Measurements from ENCODE around the gene PIPOX. TPM values are rescaled to one million over a fixed set of nuclear protein-coding genes. Genes with fewer than 3 reads are reported as not detected.

PIPOX gene
- total and polyA plus RNA-seq, 9 of the 15 experiments (the other 6 are each of a cell fraction or from before 2014, with no cell fraction given): 0.15 to 2.2 (median 0.58) TPM; not detected in 2

GRCh38 chr17:29096094-29096493, 53.2 kb downstream of the PIPOX start (continued):
- TF ChIP-seq ZNF740 (CRISPR knock-in tag; IDR thresholded peaks at IDR 0.05): no peak
- no peak for TF ChIP-seq ZNF740 (tag; IDR thresholded peaks at IDR 0.05)

DNA sequence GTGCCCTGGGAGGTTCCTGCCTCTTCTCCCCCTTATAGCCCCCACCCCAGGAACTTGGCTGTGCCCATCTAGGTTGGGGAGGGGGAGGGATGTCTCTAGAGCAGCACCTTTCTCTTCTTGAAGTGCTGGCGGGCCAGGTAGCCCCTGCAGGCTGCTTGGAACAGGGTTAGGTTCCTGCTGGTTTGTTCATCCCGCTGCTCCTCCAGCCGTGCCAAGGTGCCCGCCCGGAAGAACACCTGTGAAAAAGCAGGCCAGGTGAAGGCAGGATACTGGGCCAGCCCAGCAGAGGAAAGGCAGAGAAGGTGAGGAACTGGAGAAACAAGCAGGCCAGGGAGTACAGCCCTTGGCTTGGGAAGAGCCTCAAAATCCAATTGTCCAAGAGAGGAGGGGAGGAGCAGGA, 56.6 kb downstream of the PIPOX start:
- intact Hi-C loops (cut with micrococcal nuclease): no loop called here
- Histone ChIP-seq H3K79me2 (ENCODE audit: control insufficient read depth, insufficient read depth, low read length) (no peaks in the 10 kb centered on the region), H3K27ac (ENCODE audit: extremely low read depth, low read depth, low read length) (no peak overlapping the region), H3K4me1 (replicated peaks in 1 of 2; ENCODE audit: control insufficient read depth in 2 of 2, insufficient read depth in 2 of 2, low read length in 2 of 2) (peaks cover 0 to 3% of the 10 kb centered on the region in 2 experiments; a peak in 1 of 5 replicates), H3K36me3 (ENCODE audit: control insufficient read depth, insufficient read depth, low read length) (peaks cover 72% of the 10 kb centered on the region), H3K4me2 (ENCODE audit: insufficient read depth, low read length) (no peak overlapping the region), H2AFZ (ENCODE audit: low read depth, low read length) (no peak overlapping the region), H3K9me3 (replicated peaks; ENCODE audit: control insufficient read depth, insufficient read depth, low read depth, low read length) (no peaks in the 10 kb centered on the region), H3K27me3 (ENCODE audit: control insufficient read depth in 2 of 2, insufficient read depth in 2 of 2, low read length in 2 of 2) (no peaks in the 10 kb centered on the region), H3K9ac (ENCODE audit: insufficient read depth in 1 of 2, low read depth in 2 of 2, low read length in 2 of 2) (peak overlapping the region in 1 of 2 experiments; percentile 45; a peak in 1 of 4 replicates), H3K4me3 (no peak overlapping the region), H4K20me1 (replicated peaks; ENCODE audit: control insufficient read depth, insufficient read depth, low read length) (no peaks in the 10 kb centered on the region), H3K9me1 (ENCODE audit: control insufficient read depth, insufficient read depth, low read length) (peaks cover 5% of the 10 kb centered on the region)
- DNase-seq (ENCODE audit: extremely low read depth in 1 of 4, low spot score in 3 of 4) (no peak), ATAC-seq (no peak), FAIRE-seq (no peak)
- in situ Hi-C loops (cut with MboI): no loop called here
- POLR2A ChIA-PET: interaction anchor here (1.0 kb wide), 1 partner anchor 10 kb away, joined by 3 read pairs; no protein-coding TSS in a partner anchor
- WGBS (ENCODE audit: insufficient coverage, low coverage, missing lambda C conversion rate): 84% methylated on average over 5 of the region's 5 CpGs
- no TSS peak for BruUV-seq (replicated peaks)
- CTCF ChIA-PET (ENCODE audit: low intra/inter-chr PET ratio): no interaction called here
- TF ChIP-seq PRPF4 (IDR thresholded peaks at IDR 0.05; ENCODE audit: insufficient read depth, low read depth, low read length, poor library complexity, severe bottlenecking) (no peak), HLTF (IDR thresholded peaks at IDR 0.05) (no peak), TRIM25 (IDR thresholded peaks at IDR 0.05; ENCODE audit: borderline replicate concordance) (no peak), AFF1 (IDR thresholded peaks at IDR 0.05; ENCODE audit: low read depth in 1 of 2, partially characterized antibody in 2 of 2) (no peak), ZNF445 (CRISPR knock-in tag; IDR thresholded peaks at IDR 0.05; ENCODE audit: low read depth) (no peak), GTF2A2 (tag; IDR thresholded peaks at IDR 0.05) (no peak), IFI16 (CRISPR knock-in tag; IDR thresholded peaks at IDR 0.05) (no peak)
- TF ChIP-seq, protein P1, sequence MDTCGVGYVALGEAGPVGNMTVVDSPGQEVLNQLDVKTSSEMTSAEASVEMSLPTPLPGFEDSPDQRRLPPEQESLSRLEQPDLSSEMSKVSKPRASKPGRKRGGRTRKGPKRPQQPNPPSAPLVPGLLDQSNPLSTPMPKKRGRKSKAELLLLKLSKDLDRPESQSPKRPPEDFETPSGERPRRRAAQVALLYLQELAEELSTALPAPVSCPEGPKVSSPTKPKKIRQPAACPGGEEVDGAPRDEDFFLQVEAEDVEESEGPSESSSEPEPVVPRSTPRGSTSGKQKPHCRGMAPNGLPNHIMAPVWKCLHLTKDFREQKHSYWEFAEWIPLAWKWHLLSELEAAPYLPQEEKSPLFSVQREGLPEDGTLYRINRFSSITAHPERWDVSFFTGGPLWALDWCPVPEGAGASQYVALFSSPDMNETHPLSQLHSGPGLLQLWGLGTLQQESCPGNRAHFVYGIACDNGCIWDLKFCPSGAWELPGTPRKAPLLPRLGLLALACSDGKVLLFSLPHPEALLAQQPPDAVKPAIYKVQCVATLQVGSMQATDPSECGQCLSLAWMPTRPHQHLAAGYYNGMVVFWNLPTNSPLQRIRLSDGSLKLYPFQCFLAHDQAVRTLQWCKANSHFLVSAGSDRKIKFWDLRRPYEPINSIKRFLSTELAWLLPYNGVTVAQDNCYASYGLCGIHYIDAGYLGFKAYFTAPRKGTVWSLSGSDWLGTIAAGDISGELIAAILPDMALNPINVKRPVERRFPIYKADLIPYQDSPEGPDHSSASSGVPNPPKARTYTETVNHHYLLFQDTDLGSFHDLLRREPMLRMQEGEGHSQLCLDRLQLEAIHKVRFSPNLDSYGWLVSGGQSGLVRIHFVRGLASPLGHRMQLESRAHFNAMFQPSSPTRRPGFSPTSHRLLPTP (IDR thresholded peaks at IDR 0.05; ENCODE audit: borderline replicate concordance, extremely low read depth, insufficient read length): no peak

Measured in K562 (cell line).